ENCODE data around the gene MMP20. TPM values are rescaled to one million over a fixed set of nuclear protein-coding genes. Genes with fewer than 3 reads are reported as not detected.

The MMP20 gene, protein sequence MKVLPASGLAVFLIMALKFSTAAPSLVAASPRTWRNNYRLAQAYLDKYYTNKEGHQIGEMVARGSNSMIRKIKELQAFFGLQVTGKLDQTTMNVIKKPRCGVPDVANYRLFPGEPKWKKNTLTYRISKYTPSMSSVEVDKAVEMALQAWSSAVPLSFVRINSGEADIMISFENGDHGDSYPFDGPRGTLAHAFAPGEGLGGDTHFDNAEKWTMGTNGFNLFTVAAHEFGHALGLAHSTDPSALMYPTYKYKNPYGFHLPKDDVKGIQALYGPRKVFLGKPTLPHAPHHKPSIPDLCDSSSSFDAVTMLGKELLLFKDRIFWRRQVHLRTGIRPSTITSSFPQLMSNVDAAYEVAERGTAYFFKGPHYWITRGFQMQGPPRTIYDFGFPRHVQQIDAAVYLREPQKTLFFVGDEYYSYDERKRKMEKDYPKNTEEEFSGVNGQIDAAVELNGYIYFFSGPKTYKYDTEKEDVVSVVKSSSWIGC
- polyA plus RNA-seq (2011; rRNA removed), result not detected in 2 replicates
- polyA minus RNA-seq (2011; rRNA and poly(A)+ RNA removed), result not detected in 2 replicates

- no peak within 1 kb of the TSS for H3K4me3 ChIP-seq (ENCODE audit: low read depth, low read length)
- no peak for DNase-seq (ENCODE audit: low read depth, low spot score)
- no peaks in the 10 kb centered on the region for H3K27me3 ChIP-seq (ENCODE audit: control insufficient read depth, insufficient read depth, low read length)
- POLR2A ChIA-PET, result no interaction called here
- H3K27ac ChIP-seq (ENCODE audit: low read depth, low read length), result no peak within 1 kb of the TSS
- TF ChIP-seq CTCF (IDR thresholded peaks at IDR 0.05; ENCODE audit: low read depth, low read length), result no peak
- no peaks in the 10 kb centered on the region for H3K9me3 ChIP-seq (ENCODE audit: control insufficient read depth, insufficient read depth, low read length)
- CTCF ChIA-PET, result interaction anchor here (1.1 to 1.5 kb wide), 2 partner anchors 12 to 41 kb away, joined by 3 to 5 read pairs; no protein-coding TSS in a partner anchor
These were observed at the start of gene MMP20 for GRCh38 chr11:102625177-102625576. TSS of gene MMP20 (minus strand) at chr11:102625332. CDS start at chr11:102625319, 13 bp downstream.

- POLR2A ChIA-PET, result interaction anchor here (0.6 kb wide), 1 partner anchor 172 kb away, joined by 3 read pairs; no protein-coding TSS in a partner anchor
These were observed 44.5 kb upstream of the MMP20 start for GRCh38 chr11:102669664-102670063.

GRCh38 chr11:102666331-102666957 is 41.3 kb upstream of the MMP20 start:
- ChIA-PET CTCF (interaction anchor here (0.6 to 5.3 kb wide), 63 partner anchors 9 to 1745 kb away, joined by 3 to 102 read pairs (median 4); partner anchors contain the start of genes DYNC2H1 and MMP20), POLR2A (no interaction called here)
- peak; percentile 96 for TF ChIP-seq CTCF (IDR thresholded peaks at IDR 0.05; ENCODE audit: low read depth, low read length)

More at GRCh38 chr11:102669664-102670063, 44.5 kb upstream of the MMP20 start:
- DNase-seq (ENCODE audit: low read depth, low spot score), result no peak
- Histone ChIP-seq H3K27ac (ENCODE audit: low read depth, low read length) (no peak overlapping the region), H3K4me3 (ENCODE audit: low read depth, low read length) (no peak overlapping the region), H3K27me3 (ENCODE audit: control insufficient read depth, insufficient read depth, low read length) (no peaks in the 10 kb centered on the region), H3K9me3 (ENCODE audit: control insufficient read depth, insufficient read depth, low read length) (no peaks in the 10 kb centered on the region)
- CTCF ChIA-PET, result interaction anchor here (0.8 to 5.3 kb wide), 5 partner anchors 111 to 326 kb away, joined by 3 to 102 read pairs (median 3); no protein-coding TSS in a partner anchor
- TF ChIP-seq CTCF (IDR thresholded peaks at IDR 0.05; ENCODE audit: low read depth, low read length), result no peak

GRCh38 chr11:102664001-102664752 is 39.0 kb upstream of the MMP20 start:
- Histone ChIP-seq H3K27ac (ENCODE audit: low read depth, low read length) (no peak overlapping the region), H3K9me3 (ENCODE audit: control insufficient read depth, insufficient read depth, low read length) (no peaks in the 10 kb centered on the region), H3K4me3 (ENCODE audit: low read depth, low read length) (no peak overlapping the region), H3K27me3 (ENCODE audit: control insufficient read depth, insufficient read depth, low read length) (no peaks in the 10 kb centered on the region)
- POLR2A ChIA-PET, result no interaction called here
- no peak for DNase-seq (ENCODE audit: low read depth, low spot score)
- CTCF ChIA-PET, result interaction anchor here (1.2 to 1.4 kb wide), 4 partner anchors 9 to 376 kb away, joined by 3 to 5 read pairs (median 4); no protein-coding TSS in a partner anchor
- TF ChIP-seq CTCF (IDR thresholded peaks at IDR 0.05; ENCODE audit: low read depth, low read length), result peak; percentile 36; the same call in 1 of the 2 replicates

More at GRCh38 chr11:102666331-102666957, 41.3 kb upstream of the MMP20 start:
- peak; percentile 13 for DNase-seq (ENCODE audit: low read depth, low spot score)
- no peaks in the 10 kb centered on the region for H3K27me3 ChIP-seq (ENCODE audit: control insufficient read depth, insufficient read depth, low read length)
- H3K9me3 ChIP-seq (ENCODE audit: control insufficient read depth, insufficient read depth, low read length), result no peaks in the 10 kb centered on the region
- H3K4me3 ChIP-seq (ENCODE audit: low read depth, low read length), result no peak overlapping the region
- no peak overlapping the region for H3K27ac ChIP-seq (ENCODE audit: low read depth, low read length)
